Mesangial cell (primary cell): ENCODE data around the gene LRRC37A2. TPM values are rescaled to one million over a fixed set of nuclear protein-coding genes. Genes with fewer than 3 reads are reported as not detected.

Experiments used
- total RNA-seq: library from RNA; depleted of rRNA; stranded (reverse); fragments of >200 nt; gene quantifications from 2 replicates; pipeline ENCODE4 v1.2.3, GENCODE V29; 2015

The LRRC37A2 gene
- total RNA-seq, result 1.8 and 2.3 TPM in 2 replicates

GRCh38 chr17:46512168-46512567, at the start of gene LRRC37A2:
Gene LRRC37A2 (plus strand): TSS chr17:46512468. CDS start chr17:46512713, 245 bp downstream.

DNA sequence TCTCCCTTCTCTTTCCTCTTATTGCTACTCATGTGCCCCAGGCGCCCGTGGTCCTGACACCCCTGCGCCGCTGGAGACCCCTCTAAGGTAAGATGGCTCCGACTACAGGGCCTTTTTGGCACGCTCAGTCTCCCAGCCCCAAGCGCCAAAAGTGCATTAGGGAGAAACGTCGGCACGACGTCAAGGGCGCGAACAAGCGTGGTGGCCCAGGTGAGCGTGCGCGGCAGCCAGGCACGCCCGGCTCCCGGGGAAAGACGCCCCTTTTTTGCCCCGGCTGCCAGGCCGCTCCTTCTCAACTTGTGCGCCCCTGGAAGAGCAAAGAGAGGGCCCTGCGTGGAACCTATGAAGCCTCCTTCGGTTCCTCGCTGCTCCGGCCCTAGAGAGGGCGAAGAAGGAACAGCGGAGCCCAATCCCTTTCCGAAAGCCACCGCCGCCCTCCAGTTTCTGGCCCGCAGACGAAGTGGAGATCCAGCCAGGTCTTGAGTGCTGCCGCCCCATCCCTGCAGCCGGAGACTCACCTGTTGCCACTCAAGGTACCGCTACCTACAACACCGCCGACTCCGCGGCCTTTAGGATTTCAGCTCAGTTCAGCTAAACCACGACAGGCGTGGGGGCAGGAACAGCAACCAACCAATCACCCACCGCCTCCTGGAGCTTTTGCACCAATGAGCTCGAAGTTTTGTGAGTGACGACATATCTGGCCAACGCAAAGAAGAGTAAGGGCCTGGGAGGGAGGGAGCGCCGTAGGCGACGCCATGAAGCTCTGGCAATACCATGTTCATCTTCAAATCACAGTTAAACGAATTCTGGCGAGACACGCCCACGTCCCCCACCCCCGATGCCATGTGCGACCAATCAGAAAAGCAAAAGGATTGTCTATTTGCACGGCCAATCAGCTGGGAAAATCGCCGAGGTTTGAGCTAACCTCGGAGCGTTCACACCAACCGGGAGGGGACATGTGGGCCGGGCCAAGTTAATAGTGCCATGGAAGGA, 67.1 kb downstream of the LRRC37A2 start, which contains the start of gene ARL17A:
Gene ARL17A, minus strand, starts transcription at position 609 of the 993 bp plus-strand sequence. CDS start 3,369 bp downstream, outside the sequence.

DNA sequence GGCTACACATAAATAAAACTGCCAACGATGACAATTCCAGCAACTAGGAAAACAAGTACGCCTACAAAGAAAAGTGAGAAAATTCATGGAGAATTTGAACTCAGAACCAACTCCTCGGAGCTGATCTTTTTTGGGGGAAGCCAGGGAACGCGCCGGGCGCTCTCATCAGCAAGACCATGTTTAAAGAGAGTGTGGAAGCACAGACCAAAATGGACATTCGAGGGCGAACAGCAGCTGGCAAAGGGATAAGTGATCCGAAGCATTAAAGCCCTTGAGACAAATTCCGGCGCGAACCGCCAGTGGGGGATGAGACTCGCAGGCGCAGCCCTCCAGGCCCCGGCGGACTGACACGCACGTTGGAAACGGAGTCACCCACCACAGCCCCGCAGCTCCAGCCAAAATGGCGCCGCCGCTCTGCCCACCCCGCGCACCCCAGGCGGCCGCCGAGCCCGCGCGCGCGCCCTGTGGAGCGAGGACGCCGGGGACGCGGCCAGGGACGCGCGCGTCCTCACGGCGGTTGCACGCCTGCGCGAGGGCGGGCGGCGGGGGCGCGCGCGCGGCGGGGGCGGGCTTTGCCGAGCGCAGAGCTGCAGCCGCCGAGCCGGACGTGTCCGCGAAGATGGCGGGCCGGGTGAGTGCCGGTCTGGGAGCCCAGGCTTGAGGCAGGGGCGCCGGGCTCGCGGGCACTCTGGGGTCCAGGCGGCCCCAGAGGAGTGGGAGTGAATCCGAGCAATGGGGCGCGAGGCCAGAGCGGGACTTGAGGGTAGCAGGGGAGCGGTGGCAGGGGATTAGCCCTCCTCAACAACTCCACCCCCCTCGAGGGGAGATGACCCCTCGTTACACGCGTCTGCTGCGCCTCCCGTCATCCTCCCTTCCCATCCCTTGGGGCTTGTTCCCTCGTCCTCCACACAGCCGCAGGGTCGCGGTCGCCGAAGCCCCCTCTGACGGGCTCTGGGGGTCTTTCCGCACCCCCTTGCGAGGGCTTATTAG, 78.2 kb downstream of the LRRC37A2 start, which contains the start of gene NSF:
Gene NSF, plus strand, starts transcription at position 513 of the 990 bp plus-strand sequence. Its CDS starts 107 bp downstream, at position 620.

Other genes with a start within 250 kb of the LRRC37A2 start
- 0.33 and 1.5 TPM in 2 replicates for gene LRRC37A, start 217.3 kb upstream of the LRRC37A2 start, total RNA-seq
- 2.4 and 6.4 TPM in 2 replicates for gene ARL17B, start 150.7 kb upstream of the LRRC37A2 start, total RNA-seq
- gene ARL17A, start 67.2 kb downstream of the LRRC37A2 start, total RNA-seq, result 1.6 and 3.4 TPM in 2 replicates
- 15.7 and 18.4 TPM in 2 replicates for gene NSF, start 78.2 kb downstream of the LRRC37A2 start, total RNA-seq